ENCODE results near the gene CDNF.

Gene CDNF

DNA sequence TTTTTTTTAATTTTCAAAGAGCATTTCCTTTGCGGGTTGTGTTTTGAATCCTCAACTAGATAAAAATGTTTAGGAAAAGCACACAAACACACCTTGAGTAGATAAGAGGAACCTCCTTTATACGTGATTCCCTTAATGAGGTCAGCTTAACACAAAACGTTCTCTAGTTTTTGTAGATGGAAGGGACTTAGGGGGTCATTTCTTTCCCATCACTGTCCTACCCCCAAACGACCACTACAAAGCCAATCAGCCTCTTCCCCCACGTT lies 42.0 kb upstream of the CDNF start:
- H3K27ac ChIP-seq (ENCODE audit: low read length): no peak overlapping the region
- peaks cover 13% of the 10 kb centered on the region for H3K4me1 ChIP-seq (ENCODE audit: low read length)
- H3K36me3 ChIP-seq (replicated peaks; ENCODE audit: insufficient read depth, low read length): peaks cover 7% of the 10 kb centered on the region
- H4K20me1 ChIP-seq (ENCODE audit: insufficient read depth, low read length): no peaks in the 10 kb centered on the region
- H2AFZ ChIP-seq (ENCODE audit: low read length): no peak overlapping the region
- H3K9ac ChIP-seq (ENCODE audit: low read length): peak overlapping the region; percentile 89; the same call in 1 of the 2 replicates
- H3K4me2 ChIP-seq (ENCODE audit: low read depth, low read length): peak overlapping the region; percentile 78
- no peaks in the 10 kb centered on the region for H3K9me3 ChIP-seq (replicated peaks; ENCODE audit: insufficient read depth, low read length)
- no peaks in the 10 kb centered on the region for H3K9me2 ChIP-seq (replicated peaks; ENCODE audit: insufficient read depth, low read length)
- peaks cover 87% of the 10 kb centered on the region for H3K79me2 ChIP-seq (ENCODE audit: low read length)
- peak overlapping the region; percentile 80 for H3K4me3 ChIP-seq (ENCODE audit: low read length)
- no peaks in the 10 kb centered on the region for H3K27me3 ChIP-seq (replicated peaks; ENCODE audit: insufficient read depth, low read length)
- H3F3A ChIP-seq (ENCODE audit: insufficient read depth, low read length): no peaks in the 10 kb centered on the region
- no peak for TF ChIP-seq EZH2 (optimal IDR thresholded peaks at IDR 0.05; ENCODE audit: low read depth, low read length)
- TF ChIP-seq EZH2phosphoT487 (IDR thresholded peaks at IDR 0.05; ENCODE audit: low read length): no peak
- TF ChIP-seq CTCF (IDR thresholded peaks at IDR 0.05; ENCODE audit: low read length): no peak
- no peak for DNase-seq

DNA sequence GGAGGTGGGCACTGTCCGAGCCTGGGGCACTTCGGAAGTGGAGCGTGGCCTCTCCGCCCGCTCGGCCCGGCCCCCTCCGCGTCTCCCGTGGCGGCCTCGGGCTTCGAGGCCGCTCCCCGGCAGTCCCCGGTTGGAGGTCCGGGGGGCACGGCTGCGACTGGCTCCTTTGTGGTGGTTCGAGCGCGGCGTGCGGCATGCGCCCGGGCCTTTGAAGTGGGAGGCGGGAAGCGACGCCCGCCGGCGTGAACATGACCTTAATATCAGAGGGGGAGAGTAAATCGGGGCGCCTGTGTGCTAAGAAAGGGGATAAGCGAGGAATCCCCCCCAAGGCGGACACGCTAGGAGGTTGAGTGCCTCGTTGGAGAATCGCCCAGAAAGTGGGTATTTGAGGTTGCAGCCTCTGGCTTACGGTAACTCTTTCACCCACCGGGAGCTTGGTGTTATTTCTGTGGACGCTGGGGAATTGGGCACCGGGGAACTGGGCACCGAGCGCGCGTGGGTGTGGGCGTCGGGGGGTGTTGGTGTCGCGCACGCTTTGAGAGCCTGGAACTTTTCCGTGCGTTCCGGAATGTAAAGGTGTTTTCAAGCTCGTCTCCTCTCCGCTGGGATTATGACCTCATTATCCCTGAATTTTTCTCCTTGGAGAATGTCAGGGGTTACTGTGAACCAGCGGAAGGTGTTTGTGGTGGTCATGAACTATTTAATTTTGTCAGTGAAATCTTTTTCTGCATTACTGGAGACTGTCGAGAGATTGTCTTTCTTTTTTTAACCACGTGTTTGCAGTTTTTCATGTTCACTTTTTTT lies 41.5 kb upstream of the CDNF start:
- H3K27ac ChIP-seq (ENCODE audit: low read length): peak overlapping the region; percentile 57; the same call in 1 of the 2 replicates
- no peaks in the 10 kb centered on the region for H3F3A ChIP-seq (ENCODE audit: insufficient read depth, low read length)
- peak overlapping the region; percentile 80 for H3K4me3 ChIP-seq (ENCODE audit: low read length)
- H3K9ac ChIP-seq (ENCODE audit: low read length): peak overlapping the region; percentile 89
- no peak for TF ChIP-seq CTCF (IDR thresholded peaks at IDR 0.05; ENCODE audit: low read length)
- no peak for TF ChIP-seq EZH2phosphoT487 (IDR thresholded peaks at IDR 0.05; ENCODE audit: low read length)
- TF ChIP-seq EZH2 (optimal IDR thresholded peaks at IDR 0.05; ENCODE audit: low read depth, low read length): no peak
- H4K20me1 ChIP-seq (ENCODE audit: insufficient read depth, low read length): no peaks in the 10 kb centered on the region
- H3K79me2 ChIP-seq (ENCODE audit: low read length): peaks cover 82% of the 10 kb centered on the region
- peak; percentile 24 for DNase-seq
- H3K27me3 ChIP-seq (replicated peaks; ENCODE audit: insufficient read depth, low read length): no peaks in the 10 kb centered on the region
- peaks cover 3% of the 10 kb centered on the region for H3K36me3 ChIP-seq (replicated peaks; ENCODE audit: insufficient read depth, low read length)
- peak overlapping the region; percentile 78 for H3K4me2 ChIP-seq (ENCODE audit: low read depth, low read length)
- H3K9me2 ChIP-seq (replicated peaks; ENCODE audit: insufficient read depth, low read length): no peaks in the 10 kb centered on the region
- H3K9me3 ChIP-seq (replicated peaks; ENCODE audit: insufficient read depth, low read length): no peaks in the 10 kb centered on the region
- H3K4me1 ChIP-seq (ENCODE audit: low read length): peaks cover 13% of the 10 kb centered on the region
- peak overlapping the region; percentile 59 for H2AFZ ChIP-seq (ENCODE audit: low read length)

DNA sequence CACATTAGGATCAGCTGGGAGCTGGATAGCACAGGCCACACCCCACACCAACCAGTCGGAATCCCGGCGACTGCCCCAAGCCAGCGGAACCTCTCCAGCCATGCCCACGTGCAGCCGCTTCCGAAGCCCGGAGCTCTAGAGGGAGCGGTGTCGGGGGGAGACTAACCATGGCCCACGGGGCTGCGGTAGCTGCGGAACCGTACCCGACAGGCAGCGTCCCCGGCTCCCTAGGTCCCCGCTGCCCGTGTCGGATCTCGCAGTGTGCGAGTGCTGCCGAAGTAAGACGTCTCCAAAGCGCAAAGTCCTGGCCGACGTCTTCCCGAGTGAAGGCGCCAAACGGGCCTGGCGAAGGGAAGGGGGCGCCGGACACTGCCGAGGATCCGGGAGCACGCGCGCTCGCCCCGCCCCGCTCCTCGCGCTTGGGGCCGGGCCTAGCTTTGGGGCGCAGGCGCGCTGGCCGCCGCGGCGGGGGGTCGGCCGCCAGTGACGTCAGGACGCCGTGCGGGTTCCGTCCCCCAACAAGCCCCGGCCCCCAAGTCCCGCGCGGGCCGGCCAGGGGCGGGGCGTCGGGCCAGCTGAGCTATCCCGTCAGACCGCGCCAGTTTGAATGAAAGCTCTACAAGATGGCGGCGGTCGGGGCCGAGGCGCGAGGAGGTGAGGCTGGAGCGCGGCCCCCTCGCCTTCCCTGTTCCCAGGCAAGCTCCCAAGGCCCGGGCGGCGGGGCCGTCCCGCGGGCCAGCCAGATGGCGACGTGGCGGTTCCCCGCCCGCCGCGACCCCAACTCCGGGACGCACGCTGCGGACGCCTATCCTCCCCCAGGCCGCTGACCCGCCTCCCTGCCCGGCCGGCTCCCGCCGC lies 40.7 kb upstream of the CDNF start, which contains the start of gene SUV39H2:
Gene SUV39H2 (plus strand): TSS at position 601 of the 858 bp plus-strand sequence. CDS start 23 bp downstream, at position 624.
- DNase-seq: peak; percentile 97
- Histone ChIP-seq H3K36me3 (replicated peaks; ENCODE audit: insufficient read depth, low read length) (peaks cover 3% of the 10 kb centered on the region; the same call in 1 of the 2 replicates), H3K9me2 (replicated peaks; ENCODE audit: insufficient read depth, low read length) (no peaks in the 10 kb centered on the region), H3F3A (ENCODE audit: insufficient read depth, low read length) (no peaks in the 10 kb centered on the region), H3K9me3 (replicated peaks; ENCODE audit: insufficient read depth, low read length) (no peaks in the 10 kb centered on the region), H3K4me1 (ENCODE audit: low read length) (peaks cover 13% of the 10 kb centered on the region), H3K79me2 (ENCODE audit: low read length) (peaks cover 73% of the 10 kb centered on the region), H3K27ac (ENCODE audit: low read length) (peak within 1 kb of the TSS; percentile 65), H4K20me1 (ENCODE audit: insufficient read depth, low read length) (no peaks in the 10 kb centered on the region), H3K4me3 (ENCODE audit: low read length) (peak within 1 kb of the TSS; percentile 98), H3K9ac (ENCODE audit: low read length) (peak within 1 kb of the TSS; percentile 95), H2AFZ (ENCODE audit: low read length) (peak within 1 kb of the TSS; percentile 81), H3K4me2 (ENCODE audit: low read depth, low read length) (peak within 1 kb of the TSS; percentile 78), H3K27me3 (replicated peaks; ENCODE audit: insufficient read depth, low read length) (no peaks in the 10 kb centered on the region)
- TF ChIP-seq EZH2phosphoT487 (IDR thresholded peaks at IDR 0.05; ENCODE audit: low read length): no peak
- TF ChIP-seq CTCF (IDR thresholded peaks at IDR 0.05; ENCODE audit: low read length): no peak
- TF ChIP-seq EZH2 (optimal IDR thresholded peaks at IDR 0.05; ENCODE audit: low read depth, low read length): no peak

Data from MM.1S (cell line).